Esophagus (tissue), 2 donors: ENCODE data around the gene ZCCHC7. TPM values are rescaled to one million over a fixed set of nuclear protein-coding genes. Genes with fewer than 3 reads are reported as not detected.
"Not testable (repeated sequence)": the region's sequence is repeated elsewhere in the genome, so short reads cannot be mapped to it uniquely, and the experiment has no call there.

Experiments used
- H3K27ac ChIP-seq, 2 donors: one replicate each; pipeline ENCODE4 v1.5.1; 2013; ENCODE audit warnings: low read depth in 2 of 2, mild to moderate bottlenecking in 2 of 2, inconsistent platforms in 1 of 2, low read length in 1 of 2, moderate library complexity in 1 of 2
- H3K27me3 ChIP-seq, 2 donors: one replicate each; pipeline ENCODE4 v1.6.1; 2013; ENCODE audit warnings: low read length in 2 of 2, control low read depth in 1 of 2, mild to moderate bottlenecking in 1 of 2; ENCODE audit not compliant: insufficient read depth in 2 of 2, control insufficient read depth in 1 of 2
- H3K36me3 ChIP-seq, 2 donors: one replicate each; pipeline ENCODE4 v1.6.1; 2013; ENCODE audit warnings: low read length in 1 of 2; ENCODE audit not compliant: control insufficient read depth in 2 of 2, insufficient read depth in 2 of 2
- H3K4me1 ChIP-seq, 2 donors: one replicate each; pipeline ENCODE4 v1.6.1; 2013; ENCODE audit warnings: low read length in 1 of 2; ENCODE audit not compliant: control insufficient read depth in 2 of 2, insufficient read depth in 2 of 2
- H3K4me3 ChIP-seq, 2 donors: one replicate each; pipeline ENCODE4 v1.5.1; 2013; ENCODE audit warnings: low read length in 2 of 2, mild to moderate bottlenecking in 2 of 2, low read depth in 1 of 2, moderate library complexity in 1 of 2
- H3K9me3 ChIP-seq, 2 donors: one replicate each; pipeline ENCODE4 v1.6.1; 2013; ENCODE audit warnings: mild to moderate bottlenecking in 2 of 2, low read depth in 1 of 2, low read length in 1 of 2, moderate library complexity in 1 of 2; ENCODE audit not compliant: control insufficient read depth in 2 of 2, insufficient read depth in 1 of 2
- WGBS, 2 donors: extraction: QIAGEN DNeasy Blood & Tissue Kit; methylation state at CpG; one replicate each; pipeline ENCODE4 v1.1.7; 2013; 5-methylcytosine and 5-hydroxymethylcytosine counted together
- polyA plus RNA-seq, 2 donors: library from polyadenylated mRNA; stranded (reverse); fragments of 200-250 nt; gene quantifications; one replicate each; pipeline ENCODE4 v1.2.3, GENCODE V29; 2013
- donor health status: healthy with polysubstance abuse.
- donor health status: Bipolar disorder and iron deficiency.

ZCCHC7 gene
- polyA plus RNA-seq, 2 donors = 5.4 to 5.7 TPM

DNA sequence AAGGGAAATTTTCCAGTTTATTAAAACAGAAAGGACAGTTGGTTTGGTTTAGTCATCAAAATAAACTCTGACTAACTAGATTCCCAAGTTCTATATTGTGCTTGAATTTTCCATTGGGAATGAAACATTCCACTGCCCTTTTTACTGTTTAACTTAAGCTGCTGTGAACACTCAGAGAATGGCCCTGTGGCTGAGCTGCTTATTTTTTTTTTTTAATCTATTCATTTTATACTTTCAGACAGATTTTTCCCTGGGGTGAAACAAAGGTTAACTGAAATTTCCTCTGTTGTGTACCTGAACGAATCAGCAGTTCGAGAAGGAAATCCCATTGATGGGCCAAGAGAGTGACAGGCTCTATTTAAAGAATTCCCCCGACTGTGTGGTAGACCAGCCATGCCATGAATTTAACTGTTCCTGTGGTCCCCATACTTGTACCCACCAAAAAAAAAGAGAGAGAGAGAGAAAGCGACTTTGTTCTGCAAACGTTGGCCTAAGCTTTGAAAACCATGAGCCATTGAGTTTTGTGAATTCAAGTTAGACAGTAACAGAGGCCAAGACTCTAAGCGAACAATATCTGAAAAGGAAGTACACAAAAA lies 163.5 kb downstream of the ZCCHC7 start:
- Histone ChIP-seq H3K4me1 (no peaks in the 10 kb centered on the region), H3K36me3 (no peaks in the 10 kb centered on the region), H3K27me3 (no peaks in the 10 kb centered on the region), H3K9me3 (no peaks in the 10 kb centered on the region), H3K4me3 (no peak overlapping the region), H3K27ac (no peak overlapping the region)
- WGBS, 2 donors = 54 to 60% methylated on average over 6 of the region's 6 CpGs

DNA sequence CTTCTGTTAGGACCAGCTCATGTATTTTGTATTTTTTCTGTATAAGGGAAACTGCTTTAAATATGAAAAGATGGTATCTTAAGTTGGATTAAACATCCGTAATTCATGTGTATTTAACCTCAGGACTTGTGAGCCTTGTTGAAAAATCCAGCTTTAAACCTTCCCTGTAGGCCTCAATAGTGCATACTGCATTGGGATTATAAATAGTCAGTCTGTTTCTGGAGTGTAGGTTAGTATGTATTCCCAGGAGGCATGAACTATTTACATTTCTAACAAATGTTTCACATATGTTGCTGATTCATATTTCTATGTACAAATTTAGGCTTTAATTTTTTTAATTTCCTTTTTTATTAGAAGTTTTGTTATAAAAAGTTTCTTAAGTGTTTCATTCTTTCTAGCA lies 164.3 kb downstream of the ZCCHC7 start:
- WGBS, 2 donors = 70 to 80% methylated on average over 1 of the region's 1 CpG
- no peak overlapping the region for H3K27ac ChIP-seq
- H3K4me3 ChIP-seq = no peak overlapping the region
- no peaks in the 10 kb centered on the region for H3K9me3 ChIP-seq
- no peaks in the 10 kb centered on the region for H3K36me3 ChIP-seq
- no peaks in the 10 kb centered on the region for H3K4me1 ChIP-seq
- no peaks in the 10 kb centered on the region for H3K27me3 ChIP-seq

GRCh38 chr9:37286530-37287175 lies 166.3 kb downstream of the ZCCHC7 start:
- Histone ChIP-seq H3K9me3 (no peaks in the 10 kb centered on the region), H3K4me1 (no peaks in the 10 kb centered on the region), H3K4me3 (no peak overlapping the region), H3K27me3 (no peaks in the 10 kb centered on the region), H3K27ac (no peak overlapping the region), H3K36me3 (no peaks in the 10 kb centered on the region)
- 66 to 73% methylated on average over 6 of the region's 6 CpGs for WGBS, 2 donors

DNA sequence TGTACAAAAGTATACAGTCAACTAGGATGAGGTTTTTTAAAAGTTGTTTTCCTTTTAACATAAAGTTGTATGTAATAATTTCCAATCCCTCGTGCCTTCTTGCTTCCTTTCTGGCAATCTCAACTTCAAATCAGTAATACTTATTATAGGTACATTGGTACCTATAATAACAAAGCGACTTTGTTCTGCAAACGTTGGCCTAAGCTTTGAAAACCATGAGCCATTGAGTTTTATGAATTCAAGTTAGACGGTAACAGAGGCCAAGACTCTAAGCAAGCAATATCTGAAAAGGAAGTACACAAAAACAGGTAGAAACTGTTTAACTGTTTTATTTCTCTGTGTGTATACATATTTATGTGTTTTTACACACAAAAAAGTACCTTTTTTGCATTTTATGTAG lies 166.9 kb downstream of the ZCCHC7 start:
- H3K4me3 ChIP-seq = no peak overlapping the region
- no peak overlapping the region for H3K27ac ChIP-seq

GRCh38 chr9:37289631-37290030 lies 169.3 kb downstream of the ZCCHC7 start:
- H3K27me3 ChIP-seq = no peaks in the 10 kb centered on the region

More for the DNA sequence above, 166.9 kb downstream of the ZCCHC7 start:
- no peaks in the 10 kb centered on the region for H3K36me3 ChIP-seq
- H3K4me1 ChIP-seq = no peaks in the 10 kb centered on the region
- WGBS, 2 donors = 70 to 77% methylated on average over 4 of the region's 4 CpGs
- no peaks in the 10 kb centered on the region for H3K27me3 ChIP-seq
- H3K9me3 ChIP-seq = no peaks in the 10 kb centered on the region

DNA sequence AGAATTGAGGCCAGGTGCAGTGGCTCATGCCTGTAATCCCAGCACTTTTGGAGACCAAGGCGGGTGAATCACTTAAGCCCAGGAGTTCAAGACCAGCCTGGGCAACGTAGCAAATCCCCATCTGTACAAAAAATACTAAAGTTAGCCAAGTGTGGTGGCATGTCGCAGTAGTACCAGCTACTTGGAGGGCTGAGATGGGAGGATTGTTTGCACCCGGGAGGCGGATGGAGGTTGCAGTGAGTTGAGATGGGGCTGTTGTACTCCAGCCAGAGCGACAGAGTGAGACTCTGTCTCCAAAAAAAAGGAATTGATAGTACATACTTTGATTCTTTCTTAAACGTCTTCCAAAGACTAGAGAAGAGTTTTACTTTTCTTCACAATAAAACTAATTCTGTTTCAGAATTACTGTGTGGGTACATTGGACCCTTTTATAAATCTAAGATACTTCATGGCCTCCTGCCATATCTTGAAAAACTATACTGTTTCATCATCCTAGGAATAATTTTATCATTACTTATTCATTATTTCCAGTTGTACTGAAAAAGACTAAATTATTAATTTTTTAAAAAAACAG lies 170.1 kb downstream of the ZCCHC7 start:
- Histone ChIP-seq H3K27ac (no peak overlapping the region), H3K4me3 (no peak overlapping the region), H3K36me3 (no peaks in the 10 kb centered on the region), H3K9me3 (no peaks in the 10 kb centered on the region), H3K4me1 (no peaks in the 10 kb centered on the region), H3K27me3 (no peaks in the 10 kb centered on the region)
- WGBS, 2 donors = 85 to 89% methylated on average over 7 of the region's 7 CpGs

More at GRCh38 chr9:37289631-37290030, 169.3 kb downstream of the ZCCHC7 start:
- Histone ChIP-seq H3K9me3 (no peaks in the 10 kb centered on the region), H3K27ac (no peak overlapping the region), H3K4me1 (no peaks in the 10 kb centered on the region), H3K36me3 (no peaks in the 10 kb centered on the region), H3K4me3 (no peak overlapping the region)
- 93 to 94% methylated on average over 4 of the region's 4 CpGs for WGBS, 2 donors

- H3K4me1 ChIP-seq = no peaks in the 10 kb centered on the region
- H3K27me3 ChIP-seq = no peaks in the 10 kb centered on the region
- 73 to 84% methylated on average over 2 of the region's 2 CpGs for WGBS, 2 donors
- H3K27ac ChIP-seq = no peak overlapping the region
- no peaks in the 10 kb centered on the region for H3K9me3 ChIP-seq
- no peaks in the 10 kb centered on the region for H3K36me3 ChIP-seq
- H3K4me3 ChIP-seq = no peak overlapping the region
Measured at GRCh38 chr9:37290940-37291485, 170.6 kb downstream of the ZCCHC7 start.

- not testable (repeated sequence) for H3K4me3 ChIP-seq, H3K9me3 ChIP-seq, H3K4me1 ChIP-seq, H3K36me3 ChIP-seq, H3K27me3 ChIP-seq, H3K27ac ChIP-seq
- whole genome bisulfite sequencing, 2 donors = 96 to 97% methylated on average over 10 of the region's 10 CpGs
Measured at GRCh38 chr9:37291612-37292238, 171.4 kb downstream of the ZCCHC7 start.

- no peak overlapping the region for H3K4me3 ChIP-seq
- no peaks in the 10 kb centered on the region for H3K9me3 ChIP-seq
- H3K27me3 ChIP-seq = no peaks in the 10 kb centered on the region
- no peak overlapping the region for H3K27ac ChIP-seq
- H3K4me1 ChIP-seq = no peaks in the 10 kb centered on the region
- H3K36me3 ChIP-seq = no peaks in the 10 kb centered on the region
Measured at GRCh38 chr9:37292896-37293295, 172.5 kb downstream of the ZCCHC7 start.
